H54 (cell line): ENCODE results near the gene PLIN1.

Experiments used
- DNase-seq: peaks from one replicate; pipeline ENCODE4 v3.0.0; 2011; ENCODE audit warnings: low spot score, mixed read lengths; ENCODE audit not compliant: insufficient read length
- FAIRE-seq: peaks from 3 replicates; lab custom pipeline; 2011; peaks lifted over from hg19 to GRCh38; lab: Jason Lieb, UNC
- POLR2A ChIP-seq: IDR thresholded peaks from 2 replicates; pipeline ENCODE4 v1.6.1; 2011; ENCODE audit warnings: low read depth, mild to moderate bottlenecking, low read length

The PLIN1 gene

DNA sequence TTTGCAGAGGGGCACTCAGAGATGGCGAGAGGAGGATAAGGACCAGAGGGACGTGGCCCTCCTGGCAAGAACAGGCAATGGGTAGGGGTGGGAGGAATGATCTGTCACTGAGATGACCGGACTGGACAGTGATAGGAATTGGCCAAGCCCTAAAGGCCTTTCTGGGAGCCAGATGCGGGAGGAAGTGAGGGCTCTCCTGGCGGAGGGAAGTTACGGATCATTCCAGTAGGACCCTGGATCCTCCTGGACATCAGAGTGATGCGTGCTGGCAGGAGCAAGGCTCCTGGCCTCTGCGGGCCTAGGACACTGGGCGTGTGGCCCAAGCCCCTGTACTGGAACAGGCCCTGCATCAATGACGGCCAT, 47.3 kb downstream of the PLIN1 start:
- DNase-seq (no peak), FAIRE-seq (no peak)
- TF ChIP-seq POLR2A = no peak

DNA sequence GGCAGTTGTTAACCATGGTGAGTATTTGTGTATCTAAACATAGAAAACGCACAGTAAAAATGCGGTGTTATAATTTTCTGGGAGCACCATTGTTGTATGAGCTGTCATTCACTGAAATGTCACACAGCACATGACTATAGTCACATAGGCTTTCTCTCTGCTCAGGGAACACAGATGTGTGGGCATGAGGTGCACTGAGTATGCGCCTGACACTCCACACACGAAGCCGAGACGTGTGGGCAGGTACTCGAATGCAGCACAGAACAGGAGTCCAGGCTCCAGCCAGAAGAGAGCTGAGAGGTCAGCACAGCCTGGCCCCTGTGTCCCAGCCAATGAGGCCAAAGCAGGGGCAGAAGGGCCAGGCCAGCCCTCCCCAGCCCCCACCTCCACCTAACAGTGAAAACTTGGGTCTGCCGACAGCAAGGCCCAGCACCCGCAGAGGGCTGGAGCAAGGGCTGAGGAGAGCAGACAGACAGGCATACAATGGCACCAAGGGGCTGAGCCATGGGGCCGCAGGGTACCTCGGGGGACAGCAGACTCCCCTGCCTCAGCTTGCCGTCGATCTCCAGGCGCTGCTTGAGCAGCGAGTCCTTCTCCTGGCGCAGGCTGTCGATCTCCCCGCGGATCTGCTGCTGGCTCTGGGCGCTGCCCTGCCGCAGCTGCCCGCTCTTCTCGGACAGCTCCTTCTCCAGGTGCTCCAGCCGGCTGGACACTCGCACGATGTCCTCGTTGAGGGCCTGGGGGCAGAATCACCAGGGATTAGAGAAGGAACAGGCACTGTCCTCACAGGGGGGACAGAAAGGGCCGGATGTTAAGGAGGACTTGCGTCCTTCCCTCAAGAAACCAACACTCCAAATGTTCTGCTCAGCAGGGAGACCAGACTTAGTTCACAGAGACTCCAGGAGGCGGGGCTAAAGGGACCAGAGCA, 47.9 kb downstream of the PLIN1 start:
- DNase-seq (no peak), FAIRE-seq (no peak)
- no peak for TF ChIP-seq POLR2A

DNA sequence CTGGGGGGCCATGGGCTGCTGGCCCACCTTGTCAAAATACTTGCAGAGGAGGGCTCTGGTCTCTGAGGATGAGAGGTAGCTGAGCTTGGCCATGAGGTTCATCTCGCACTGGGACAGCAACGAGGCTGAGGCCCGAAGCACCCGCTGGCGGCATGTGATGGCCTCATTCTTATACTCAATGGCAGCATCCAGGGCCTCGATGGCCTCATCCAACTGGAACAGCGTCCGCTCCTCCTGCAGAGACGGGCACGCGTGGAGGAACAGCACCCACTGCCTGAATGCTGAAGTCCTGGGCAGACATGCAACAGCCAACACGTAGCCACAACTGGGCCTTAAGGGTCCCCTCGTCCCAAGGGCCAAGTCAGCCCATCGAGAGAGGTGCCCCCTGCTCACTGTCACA, 48.9 kb downstream of the PLIN1 start:
- FAIRE-seq = no peak
- no peak for DNase-seq
- no peak for TF ChIP-seq POLR2A

DNA sequence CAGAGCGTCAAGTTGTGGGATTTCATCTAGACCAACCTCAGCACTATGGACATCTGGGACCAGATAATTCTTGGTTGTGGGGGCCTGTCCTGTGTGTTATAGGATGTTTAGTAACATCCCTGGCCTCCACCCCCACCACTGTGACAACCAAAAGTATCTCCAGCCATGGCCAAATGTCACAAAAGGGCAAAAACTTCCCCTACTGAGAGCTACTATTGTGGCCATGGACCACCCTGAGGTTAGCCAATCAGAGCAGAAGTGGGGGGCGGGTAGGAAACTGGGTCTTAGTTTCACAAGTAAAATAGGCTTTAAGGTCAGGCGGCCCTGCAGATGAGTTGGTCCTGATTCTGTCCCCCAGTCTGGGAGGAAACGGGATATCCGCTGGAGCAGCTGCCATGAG, 49.3 kb downstream of the PLIN1 start:
- DNase-seq (no peak), FAIRE-seq (no peak)
- TF ChIP-seq POLR2A = no peak

- FAIRE-seq = no peak
- TF ChIP-seq POLR2A = no peak
- DNase-seq = no peak
Observed at GRCh38 chr15:89628806-89629715, 50.1 kb downstream of the PLIN1 start.

GRCh38 chr15:89628301-89628700, 50.9 kb downstream of the PLIN1 start:
- DNase-seq (no peak), FAIRE-seq (no peak)
- no peak for TF ChIP-seq POLR2A

DNA sequence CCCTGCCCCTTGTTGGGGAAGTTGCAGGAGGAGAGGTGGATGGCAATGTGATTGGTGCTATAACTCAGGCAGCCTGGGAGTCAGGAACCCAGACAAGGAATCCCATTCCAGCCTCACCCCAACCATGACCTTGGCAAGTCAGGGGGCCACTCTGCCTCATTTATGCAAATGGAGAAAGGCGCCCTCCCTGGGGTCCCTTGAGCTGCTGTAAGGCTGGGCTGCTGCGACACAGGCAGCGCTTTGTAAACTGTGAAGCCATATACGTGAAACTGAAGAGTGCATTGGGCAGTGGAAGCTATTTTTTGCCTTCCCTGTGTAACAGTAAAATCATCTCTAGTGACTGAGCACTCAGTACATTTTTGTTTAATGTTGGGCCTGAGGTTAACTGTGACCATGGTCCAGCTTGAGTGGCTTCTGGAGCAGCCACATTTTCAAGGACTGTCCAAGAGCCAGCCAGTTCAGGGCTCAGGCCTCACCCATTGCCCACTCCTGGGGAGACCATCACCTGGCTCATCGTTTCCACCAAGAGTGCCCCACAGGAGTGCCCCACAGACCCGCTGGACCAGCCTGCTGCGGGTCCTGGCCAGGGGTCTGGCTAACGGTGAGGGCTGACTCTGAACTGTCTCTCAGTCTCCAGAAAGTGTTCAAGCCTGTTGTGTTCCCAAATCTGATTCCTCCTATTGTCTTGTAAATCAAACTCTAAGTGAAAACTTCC, 51.8 kb downstream of the PLIN1 start:
- FAIRE-seq (no peak), DNase-seq (no peak)
- TF ChIP-seq POLR2A = no peak

DNA sequence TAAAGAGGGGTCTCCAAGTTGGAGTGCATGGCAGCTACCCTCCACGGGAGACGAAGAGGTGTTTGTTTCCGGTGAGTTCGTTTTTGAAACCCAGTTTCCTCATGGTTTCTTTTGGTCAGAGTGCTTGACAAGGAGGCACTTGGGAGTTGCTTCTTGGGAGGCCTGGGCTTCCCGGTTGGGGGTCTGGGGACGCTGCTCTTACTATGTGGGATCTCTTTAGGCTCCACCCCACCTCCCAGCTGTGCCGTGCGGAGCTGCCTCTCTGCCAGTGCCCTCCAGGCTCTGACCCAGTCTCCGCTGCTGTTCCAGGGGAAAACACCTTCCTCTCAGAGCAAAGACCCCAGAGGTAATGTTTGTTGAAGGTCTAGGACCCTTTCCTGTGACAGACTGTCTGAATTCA, 53.5 kb downstream of the PLIN1 start:
- DNase-seq = no peak
- no peak for FAIRE-seq
- no peak for TF ChIP-seq POLR2A

GRCh38 chr15:89623165-89623564, 56.0 kb downstream of the PLIN1 start:
- TF ChIP-seq POLR2A = no peak
- DNase-seq (no peak), FAIRE-seq (no peak)

DNA sequence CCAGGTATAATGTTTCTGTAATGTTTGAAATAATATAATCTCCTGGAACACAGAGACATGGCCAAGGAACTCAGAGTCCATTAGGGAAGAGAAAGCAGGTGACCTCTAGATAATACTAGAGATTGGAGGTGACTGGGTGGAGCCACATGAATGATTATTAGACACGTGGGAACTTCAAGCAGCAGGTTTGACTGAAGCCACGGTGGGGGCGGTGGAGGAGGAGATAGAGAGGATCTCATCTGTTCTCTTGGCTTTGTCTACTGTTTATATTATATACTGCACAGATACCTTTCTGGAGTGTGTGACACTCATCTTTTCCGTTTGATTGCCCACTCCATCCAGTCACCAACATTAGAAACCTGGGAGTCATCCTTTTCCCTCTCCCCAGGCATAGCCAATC, 57.6 kb downstream of the PLIN1 start:
- no peak for DNase-seq
- no peak for FAIRE-seq
- TF ChIP-seq POLR2A = no peak

- DNase-seq (no peak), FAIRE-seq (no peak)
- TF ChIP-seq POLR2A = no peak
Observed at GRCh38 chr15:89616228-89616627, 62.9 kb downstream of the PLIN1 start.

DNA sequence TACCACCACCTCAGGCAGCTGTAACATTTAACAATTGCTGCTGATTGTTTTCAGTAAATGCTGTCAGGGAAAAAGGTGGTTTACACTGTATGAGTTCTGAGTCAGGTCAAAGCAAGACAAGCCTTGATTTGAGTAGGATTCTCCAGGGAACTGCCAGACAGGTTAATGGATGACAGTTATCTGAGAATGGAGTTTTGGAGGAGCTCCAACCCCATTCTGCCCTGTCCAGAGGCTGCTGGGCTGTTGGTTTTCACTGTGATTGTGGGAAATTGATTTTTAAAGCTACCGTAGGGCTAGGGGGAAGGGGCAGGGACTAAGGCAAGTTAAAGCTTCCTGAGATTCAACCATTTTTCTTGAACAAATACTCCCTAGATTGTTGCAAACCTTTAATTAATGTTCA, 64.0 kb downstream of the PLIN1 start:
- FAIRE-seq (no peak), DNase-seq (no peak)
- TF ChIP-seq POLR2A = no peak
